ENCODE results near the gene SIPA1. TPM values are rescaled to one million over a fixed set of nuclear protein-coding genes. Genes with fewer than 3 reads are reported as not detected.

Gene SIPA1
- total RNA-seq, 1 experiment from 2014 or later: 105 TPM

DNA sequence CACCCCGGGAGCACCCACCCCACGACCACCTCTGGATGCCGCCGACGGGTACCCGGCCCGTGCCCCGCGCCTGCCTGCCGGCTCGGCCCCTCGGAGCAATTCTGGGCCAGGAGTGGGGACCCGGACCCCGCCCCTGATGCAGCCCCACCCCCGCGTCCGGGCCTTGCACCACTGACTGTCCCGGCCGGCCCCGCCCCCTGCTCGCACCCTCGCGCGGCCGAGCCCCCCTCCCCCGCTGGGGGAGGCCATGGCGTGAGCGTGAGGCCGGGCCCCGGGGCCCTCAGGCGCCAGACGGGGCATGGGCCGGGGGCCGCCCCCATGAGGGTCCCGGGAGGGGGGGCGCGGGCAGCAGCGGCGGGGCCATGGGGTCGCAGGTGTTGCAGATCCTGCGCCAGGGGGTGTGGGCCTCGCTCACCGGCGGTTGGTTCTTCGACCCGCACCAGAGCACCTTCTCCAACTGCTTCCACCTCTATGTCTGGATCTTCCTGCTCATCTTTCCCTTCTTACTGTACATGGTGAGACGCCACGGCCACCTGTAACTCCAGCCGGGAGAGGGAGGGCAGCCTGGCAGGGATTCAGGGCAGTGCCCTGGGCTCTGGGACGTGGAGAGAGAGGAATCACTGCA, 21.8 kb upstream of the SIPA1 start:
- Histone ChIP-seq H3K4me1 (ENCODE audit: control insufficient read depth in 1 of 2, insufficient read depth in 2 of 2, low read length in 2 of 2) (peaks cover 10 to 37% of the 10 kb centered on the region in 2 experiments), H3K4me3 (replicated peaks in 1 of 2; ENCODE audit: low read depth in 1 of 2, low read length in 2 of 2) (peak overlapping the region; percentile 73 to 86), H3K9ac (ENCODE audit: low read length) (peak overlapping the region; percentile 85), H2AFZ (ENCODE audit: low read depth, low read length, poor library complexity, severe bottlenecking) (no peak overlapping the region), H4K20me1 (ENCODE audit: insufficient read depth) (no peaks in the 10 kb centered on the region), H3K79me2 (ENCODE audit: insufficient read depth, low read length) (peaks cover 68% of the 10 kb centered on the region), H3K4me2 (ENCODE audit: low read length) (peak overlapping the region; percentile 90), H3K9me3 (ENCODE audit: control insufficient read depth in 1 of 2, insufficient read depth in 1 of 2, low read depth in 1 of 2, low read length in 2 of 2) (no peaks in the 10 kb centered on the region), H3K9me2 (ENCODE audit: insufficient read depth) (no peaks in the 10 kb centered on the region), H3K27ac (ENCODE audit: low read depth, low read length) (peak overlapping the region; percentile 86), H3K27me3 (ENCODE audit: insufficient read depth, low read length) (no peaks in the 10 kb centered on the region), H3K36me3 (ENCODE audit: control insufficient read depth in 1 of 2, insufficient read depth in 2 of 2, low read length in 2 of 2) (peaks cover 19 to 27% of the 10 kb centered on the region in 2 experiments; a peak in 3 of 4 replicates)
- DNase-seq (ENCODE audit: low read depth, low spot score) (no peak), ATAC-seq (peak; percentile 24)
- CTCF ChIA-PET: interaction anchor here (1.0 to 1.5 kb wide), 8 partner anchors 10 to 269 kb away, joined by 3 to 15 read pairs (median 6); partner anchors contain the start of genes FAM89B, MUS81 and SIPA1
- intact Hi-C loops (cut with micrococcal nuclease): loop anchor here (1.0 to 2.0 kb wide), 2 partner anchors 39 to 243 kb away; partner anchors contain the start of gene EHBP1L1
- no peak for TF ChIP-seq POLR2AphosphoS5 (IDR thresholded peaks at IDR 0.05; ENCODE audit: low read depth, low read length)
- no peak for TF ChIP-seq CBX3 (IDR thresholded peaks at IDR 0.05; ENCODE audit: low read depth)
- TF ChIP-seq ELF1 (IDR thresholded peaks at IDR 0.05; ENCODE audit: borderline replicate concordance, low read depth): no peak
- no peak for TF ChIP-seq RAD21 (IDR thresholded peaks at IDR 0.05; ENCODE audit: low read depth)
- no peak for TF ChIP-seq SIN3A (IDR thresholded peaks at IDR 0.05; ENCODE audit: low read depth)
- TF ChIP-seq, protein P1, sequence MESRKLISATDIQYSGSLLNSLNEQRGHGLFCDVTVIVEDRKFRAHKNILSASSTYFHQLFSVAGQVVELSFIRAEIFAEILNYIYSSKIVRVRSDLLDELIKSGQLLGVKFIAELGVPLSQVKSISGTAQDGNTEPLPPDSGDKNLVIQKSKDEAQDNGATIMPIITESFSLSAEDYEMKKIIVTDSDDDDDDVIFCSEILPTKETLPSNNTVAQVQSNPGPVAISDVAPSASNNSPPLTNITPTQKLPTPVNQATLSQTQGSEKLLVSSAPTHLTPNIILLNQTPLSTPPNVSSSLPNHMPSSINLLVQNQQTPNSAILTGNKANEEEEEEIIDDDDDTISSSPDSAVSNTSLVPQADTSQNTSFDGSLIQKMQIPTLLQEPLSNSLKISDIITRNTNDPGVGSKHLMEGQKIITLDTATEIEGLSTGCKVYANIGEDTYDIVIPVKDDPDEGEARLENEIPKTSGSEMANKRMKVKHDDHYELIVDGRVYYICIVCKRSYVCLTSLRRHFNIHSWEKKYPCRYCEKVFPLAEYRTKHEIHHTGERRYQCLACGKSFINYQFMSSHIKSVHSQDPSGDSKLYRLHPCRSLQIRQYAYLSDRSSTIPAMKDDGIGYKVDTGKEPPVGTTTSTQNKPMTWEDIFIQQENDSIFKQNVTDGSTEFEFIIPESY (IDR thresholded peaks at IDR 0.05; ENCODE audit: extremely low read depth, insufficient replicate concordance, low read length): no peak
- TF ChIP-seq CEBPB (IDR thresholded peaks at IDR 0.05; ENCODE audit: low read depth): no peak
- TF ChIP-seq EGR1 (IDR thresholded peaks at IDR 0.05; ENCODE audit: low read depth): no peak
- TF ChIP-seq YY1 (IDR thresholded peaks at IDR 0.05; ENCODE audit: extremely low read depth, insufficient replicate concordance, low read depth, low read length): no peak
- TF ChIP-seq, protein P2, sequence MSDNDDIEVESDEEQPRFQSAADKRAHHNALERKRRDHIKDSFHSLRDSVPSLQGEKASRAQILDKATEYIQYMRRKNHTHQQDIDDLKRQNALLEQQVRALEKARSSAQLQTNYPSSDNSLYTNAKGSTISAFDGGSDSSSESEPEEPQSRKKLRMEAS (IDR thresholded peaks at IDR 0.05): no peak
- TF ChIP-seq, protein P3, sequence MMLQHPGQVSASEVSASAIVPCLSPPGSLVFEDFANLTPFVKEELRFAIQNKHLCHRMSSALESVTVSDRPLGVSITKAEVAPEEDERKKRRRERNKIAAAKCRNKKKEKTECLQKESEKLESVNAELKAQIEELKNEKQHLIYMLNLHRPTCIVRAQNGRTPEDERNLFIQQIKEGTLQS (IDR thresholded peaks at IDR 0.05): no peak
- TF ChIP-seq TCF7L2 (IDR thresholded peaks at IDR 0.05; ENCODE audit: borderline replicate concordance, extremely low read depth, insufficient read depth, insufficient read length): no peak
- TF ChIP-seq ZFX (IDR thresholded peaks at IDR 0.05): peak; percentile 69; the same call in 1 of the 2 replicates
- no peak for TF ChIP-seq FOSL1 (IDR thresholded peaks at IDR 0.05; ENCODE audit: low read depth)
- TF ChIP-seq ZNF274 (IDR thresholded peaks at IDR 0.05; ENCODE audit: low read depth, low read length): no peak
- TF ChIP-seq JUND (IDR thresholded peaks at IDR 0.05): no peak
- peak; percentile 8 for TF ChIP-seq POLR2A (IDR thresholded peaks at IDR 0.05; ENCODE audit: borderline replicate concordance, extremely low read depth, insufficient read depth, insufficient read length)
- BruUV-seq (replicated peaks): no TSS peak
- POLR2A ChIA-PET: interaction anchor here (0.7 to 1.8 kb wide), 14 partner anchors 9 to 275 kb away, joined by 3 to 11 read pairs (median 5); partner anchors contain the start of genes CCDC85B, CFL1, NEAT1 and RELA
- RAD21 ChIA-PET (ENCODE audit: low non-redundant PET in 1 of 2, low total read pairs in 2 of 2, uncharacterized antibody in 2 of 2, unreplicated experiment in 2 of 2): interaction anchor here in 1 of 2 experiments (1.2 kb wide), 1 partner anchor 96 kb away, joined by 3 read pairs; the partner anchor contains the start of gene KAT5

Data from HCT116 (cell line).